ENCODE data around the gene NXPE1. TPM values are rescaled to one million over a fixed set of nuclear protein-coding genes. Genes with fewer than 3 reads are reported as not detected.

NXPE1 gene
- total RNA-seq, 1 experiment from 2014 or later, result not detected

GRCh38 chr11:114478001-114478410 lies 81.7 kb downstream of the NXPE1 start:
- no peak for DNase-seq
- TF ChIP-seq CTCF (conservative IDR thresholded peaks at IDR 0.05) (no peak), EZH2 (IDR thresholded peaks at IDR 0.05; ENCODE audit: low read depth) (no peak)
- no peak overlapping the region for H2AFZ ChIP-seq
- H3K36me3 ChIP-seq (ENCODE audit: low read depth), result no peaks in the 10 kb centered on the region
- H4K20me1 ChIP-seq (ENCODE audit: insufficient read depth), result no peaks in the 10 kb centered on the region
- no peaks in the 10 kb centered on the region for H3K79me2 ChIP-seq (ENCODE audit: low read depth)
- H3K27me3 ChIP-seq (ENCODE audit: insufficient read depth, low read depth), result no peaks in the 10 kb centered on the region
- ChIA-PET POLR2A (ENCODE audit: unreplicated experiment) (no interaction called here), CTCF (no interaction called here)
- H3K4me2 ChIP-seq, result no peak overlapping the region
- H3F3A ChIP-seq (ENCODE audit: insufficient read depth, low read depth), result no peaks in the 10 kb centered on the region
- no peak overlapping the region for H3K27ac ChIP-seq
- no peak overlapping the region for H3K4me3 ChIP-seq
- BruUV-seq (replicated peaks), result no TSS peak
- no peaks in the 10 kb centered on the region for H3K9me2 ChIP-seq (ENCODE audit: insufficient read depth)
- intact Hi-C loops (cut with micrococcal nuclease; ENCODE audit: unreplicated experiment), result no loop called here
- no peaks in the 10 kb centered on the region for H3K4me1 ChIP-seq (replicated peaks; ENCODE audit: insufficient read depth)
- no peaks in the 10 kb centered on the region for H3K9me3 ChIP-seq (ENCODE audit: insufficient read depth, low read depth)

GRCh38 chr11:114472661-114473060 lies 87.0 kb downstream of the NXPE1 start:
- H3K27me3 ChIP-seq (ENCODE audit: insufficient read depth, low read depth), result no peaks in the 10 kb centered on the region
- CTCF ChIA-PET, result no interaction called here
- H3K27ac ChIP-seq, result no peak overlapping the region
- BruUV-seq (replicated peaks), result no TSS peak
- H3K9me2 ChIP-seq (ENCODE audit: insufficient read depth), result no peaks in the 10 kb centered on the region
- no peaks in the 10 kb centered on the region for H3K9me3 ChIP-seq (ENCODE audit: insufficient read depth, low read depth)
- H3K4me2 ChIP-seq, result no peak overlapping the region
- TF ChIP-seq CTCF (conservative IDR thresholded peaks at IDR 0.05) (no peak), EZH2 (IDR thresholded peaks at IDR 0.05; ENCODE audit: low read depth) (no peak)
- no peak overlapping the region for H3K4me3 ChIP-seq
- H3K36me3 ChIP-seq (ENCODE audit: low read depth), result no peaks in the 10 kb centered on the region
- no peak for DNase-seq
- H3F3A ChIP-seq (ENCODE audit: insufficient read depth, low read depth), result no peaks in the 10 kb centered on the region
- peaks cover 7% of the 10 kb centered on the region; the same call in 1 of the 2 replicates for H3K4me1 ChIP-seq (replicated peaks; ENCODE audit: insufficient read depth)
- H4K20me1 ChIP-seq (ENCODE audit: insufficient read depth), result no peaks in the 10 kb centered on the region
- H3K79me2 ChIP-seq (ENCODE audit: low read depth), result no peaks in the 10 kb centered on the region
- no peak overlapping the region for H2AFZ ChIP-seq
- intact Hi-C loops (cut with micrococcal nuclease; ENCODE audit: unreplicated experiment), result no loop called here
- POLR2A ChIA-PET (ENCODE audit: unreplicated experiment), result no interaction called here

Other genes with a start within 250 kb of the NXPE1 start
- 3.7 and 4.9 TPM in 2 replicates for gene C11orf71, start 159.4 kb downstream of the NXPE1 start, total RNA-seq (2021)
- gene RBM7, start 159.2 kb downstream of the NXPE1 start, total RNA-seq (2021), result 18.9 and 34.7 TPM in 2 replicates
- 117 and 145 TPM in 2 replicates for gene REXO2, start 120.4 kb downstream of the NXPE1 start, total RNA-seq (2021)
- not detected in 2 replicates for gene NXPE4, start 35.9 kb upstream of the NXPE1 start, total RNA-seq (2021)
- gene NXPE2, start 118.6 kb upstream of the NXPE1 start, total RNA-seq (2021), result not detected in 2 replicates

All from PC-9 (cell line).